AG09319 (cell line): ENCODE data around the gene ABCG4.
"Not testable (repeated sequence)": the region's sequence is repeated elsewhere in the genome, so short reads cannot be mapped to it uniquely, and the experiment has no call there.

Experiments
- DNase-seq: peaks from one replicate; pipeline ENCODE4 v3.0.0-alpha.2; 2010; ENCODE audit warnings: low read depth; ENCODE audit errors: extremely low read depth
- TF ChIP-seq, protein P1 (sequence below): IDR thresholded peaks from 2 replicates; pipeline ENCODE4 v1.5.1; 2011; ENCODE audit warnings: low read depth, mild to moderate bottlenecking, inconsistent platforms, low read length, moderate library complexity

ABCG4 gene

DNA sequence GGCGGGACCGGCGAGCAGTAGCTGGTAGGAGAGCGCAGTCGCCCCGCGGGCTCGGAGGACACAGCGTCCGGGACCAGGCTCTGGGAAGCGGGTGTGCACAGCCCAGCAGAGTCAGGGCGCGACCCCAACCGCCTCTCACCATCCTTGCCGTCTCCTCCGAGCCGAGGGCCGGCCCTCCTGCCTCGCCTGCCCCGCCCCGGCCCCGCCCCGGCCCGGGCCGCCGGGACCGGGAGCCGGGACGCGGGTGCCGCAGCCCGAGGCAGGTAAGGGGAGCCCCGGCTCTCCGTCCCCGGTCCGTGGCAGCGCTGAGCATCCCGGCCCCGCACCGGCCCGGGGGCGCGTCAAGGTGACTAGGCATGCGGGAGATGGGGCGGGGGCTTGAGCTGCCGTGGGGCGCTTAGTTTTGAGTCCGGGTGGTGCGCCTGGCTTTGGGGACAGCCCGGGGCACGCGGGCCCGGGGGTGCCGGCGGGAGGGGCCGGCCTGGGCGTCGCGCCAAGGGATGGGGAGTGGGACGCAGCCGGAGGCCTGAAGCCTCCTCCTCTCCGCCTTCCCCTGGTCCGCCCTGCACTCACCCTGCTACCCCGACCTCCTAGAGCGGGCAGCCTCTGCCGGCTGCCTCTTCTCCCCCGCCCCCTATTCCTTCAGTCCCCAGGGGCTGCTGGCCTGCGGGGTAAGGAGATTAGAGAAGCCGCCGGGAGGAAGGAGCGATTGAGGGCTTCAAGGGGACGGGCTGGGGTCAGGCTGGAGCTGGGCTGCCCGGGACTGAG lies at the start of gene ABCG4:
Gene ABCG4, plus strand, starts transcription at position 35 of the 768 bp plus-strand sequence. CDS start 914 bp downstream, outside the sequence.
- no peak for DNase-seq
- TF ChIP-seq, protein P1, sequence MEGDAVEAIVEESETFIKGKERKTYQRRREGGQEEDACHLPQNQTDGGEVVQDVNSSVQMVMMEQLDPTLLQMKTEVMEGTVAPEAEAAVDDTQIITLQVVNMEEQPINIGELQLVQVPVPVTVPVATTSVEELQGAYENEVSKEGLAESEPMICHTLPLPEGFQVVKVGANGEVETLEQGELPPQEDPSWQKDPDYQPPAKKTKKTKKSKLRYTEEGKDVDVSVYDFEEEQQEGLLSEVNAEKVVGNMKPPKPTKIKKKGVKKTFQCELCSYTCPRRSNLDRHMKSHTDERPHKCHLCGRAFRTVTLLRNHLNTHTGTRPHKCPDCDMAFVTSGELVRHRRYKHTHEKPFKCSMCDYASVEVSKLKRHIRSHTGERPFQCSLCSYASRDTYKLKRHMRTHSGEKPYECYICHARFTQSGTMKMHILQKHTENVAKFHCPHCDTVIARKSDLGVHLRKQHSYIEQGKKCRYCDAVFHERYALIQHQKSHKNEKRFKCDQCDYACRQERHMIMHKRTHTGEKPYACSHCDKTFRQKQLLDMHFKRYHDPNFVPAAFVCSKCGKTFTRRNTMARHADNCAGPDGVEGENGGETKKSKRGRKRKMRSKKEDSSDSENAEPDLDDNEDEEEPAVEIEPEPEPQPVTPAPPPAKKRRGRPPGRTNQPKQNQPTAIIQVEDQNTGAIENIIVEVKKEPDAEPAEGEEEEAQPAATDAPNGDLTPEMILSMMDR, result no peak

DNA sequence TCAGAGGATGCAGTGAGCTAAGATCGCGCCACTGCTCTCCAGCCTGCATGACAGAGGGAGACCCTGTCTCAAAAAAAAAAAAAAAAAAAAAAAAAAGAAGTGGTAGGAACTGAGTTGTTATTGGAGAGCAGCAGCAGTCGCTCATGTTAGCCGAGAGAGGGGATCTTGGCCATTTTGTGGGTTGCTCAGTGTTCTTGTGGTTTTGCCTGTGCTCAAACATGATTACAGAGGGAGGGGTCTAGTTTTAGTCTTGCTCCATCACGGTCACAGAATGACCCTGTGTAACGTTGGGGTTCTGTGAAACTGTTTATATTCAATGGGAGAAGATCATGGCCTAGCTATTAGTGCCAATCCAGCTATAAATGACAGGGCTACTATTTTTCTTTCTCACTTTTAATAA lies 49.1 kb upstream of the ABCG4 start:
- TF ChIP-seq, protein P1, result no peak
- no peak for DNase-seq

DNA sequence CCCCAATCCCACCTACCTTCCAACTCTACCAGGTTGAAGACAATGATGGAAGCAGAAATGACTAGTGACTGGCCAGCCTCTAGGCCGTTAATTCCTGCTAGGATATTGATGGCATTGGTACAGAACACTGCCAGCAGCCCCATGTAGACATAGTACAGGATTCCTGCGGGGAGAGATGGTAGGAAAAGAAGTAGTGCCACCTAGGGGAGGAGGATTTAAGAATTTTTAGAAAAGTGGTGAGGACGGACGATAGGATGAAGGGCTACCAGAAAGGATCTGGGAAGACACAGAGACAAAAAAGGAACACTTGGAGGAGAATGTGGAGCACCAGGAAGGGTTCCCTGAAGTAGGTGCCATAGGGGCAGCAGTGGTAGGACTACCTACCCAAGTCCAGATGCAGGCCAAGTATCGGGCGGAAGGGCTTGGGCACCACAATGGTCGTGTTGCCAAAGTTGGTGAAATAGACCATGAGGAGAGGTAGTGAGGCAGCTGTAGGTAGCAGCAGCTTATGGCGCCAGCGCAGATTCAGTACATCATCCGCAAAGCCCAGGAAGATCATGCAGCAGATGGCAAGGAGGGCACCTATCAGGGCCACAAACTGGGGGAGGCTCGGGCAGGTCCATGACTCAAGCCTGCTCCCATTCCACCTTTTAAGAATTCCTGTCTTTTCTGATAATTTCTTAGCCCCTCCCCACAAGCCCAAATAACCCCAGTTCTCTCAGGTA lies 48.4 kb upstream of the ABCG4 start:
- DNase-seq, result no peak

GRCh38 chr11:119100994-119101758 lies 47.7 kb upstream of the ABCG4 start:
- TF ChIP-seq, protein P1, result no peak
- DNase-seq, result no peak

More for the DNA sequence above, 48.4 kb upstream of the ABCG4 start:
- TF ChIP-seq, protein P1, result peak; percentile 49

GRCh38 chr11:119101759-119102423 lies 47.0 kb upstream of the ABCG4 start, which contains the start of gene DPAGT1:
Gene DPAGT1 (minus strand): TSS chr11:119101853. CDS start chr11:119101655, 198 bp downstream.
- TF ChIP-seq, protein P1, result no peak

DNA sequence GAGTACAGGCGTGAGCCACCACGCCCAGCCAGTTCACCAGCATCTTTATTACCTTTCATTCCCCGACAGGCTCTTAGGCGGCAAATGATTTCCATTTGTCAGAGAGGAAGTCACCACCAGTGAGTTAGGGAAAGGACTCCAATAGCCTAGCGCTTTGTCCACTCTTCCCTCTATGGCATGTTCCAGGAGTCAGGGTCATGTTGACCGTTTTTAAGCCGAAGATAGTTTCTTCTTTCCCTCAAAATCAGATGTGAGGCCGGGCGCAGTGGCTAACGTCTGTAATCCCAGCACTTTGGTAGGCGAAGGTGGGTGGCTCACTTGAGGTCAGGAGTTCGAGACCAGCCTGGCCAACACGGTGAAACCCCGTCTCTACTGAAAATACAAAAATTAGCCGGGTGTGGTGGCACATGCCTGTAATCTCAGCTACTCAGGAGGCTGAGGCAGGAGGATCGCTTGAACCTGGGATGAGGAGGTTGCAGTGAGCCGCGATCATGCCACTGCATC lies 45.6 kb upstream of the ABCG4 start:
- DNase-seq, result not testable (repeated sequence)

More at GRCh38 chr11:119101759-119102423, 47.0 kb upstream of the ABCG4 start, which contains the start of gene DPAGT1:
- DNase-seq, result peak; percentile 89

DNA sequence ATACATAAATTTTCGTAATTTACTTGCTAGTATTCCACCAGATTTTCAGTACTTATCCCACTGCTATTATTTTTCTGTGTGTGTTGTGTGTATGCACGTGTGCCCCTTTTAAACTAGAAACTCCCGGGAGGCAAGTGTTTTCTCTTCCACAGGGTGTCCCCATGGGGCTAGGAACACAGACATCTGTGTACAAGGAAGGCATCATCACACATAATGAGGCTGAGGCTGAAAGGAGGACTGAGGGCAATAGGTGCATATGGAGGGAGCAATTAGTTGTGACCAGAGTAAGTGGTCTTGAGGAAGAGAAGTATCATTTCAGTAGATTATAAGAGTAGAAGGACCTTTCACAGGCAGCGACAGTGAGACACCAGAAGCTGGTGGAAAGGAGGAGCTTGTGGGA lies 45.1 kb upstream of the ABCG4 start:
- no peak for DNase-seq
- TF ChIP-seq, protein P1, result no peak
